Mucosa of gallbladder (tissue), 1 donor: ENCODE data around the gene NHLH2. TPM values are rescaled to one million over a fixed set of nuclear protein-coding genes. Genes with fewer than 3 reads are reported as not detected.

ENCODE experiments used
- DNase-seq: peaks from one replicate; pipeline ENCODE4 v3.0.0-alpha.2; 2020; ENCODE audit warnings: low spot score
- total RNA-seq: library from RNA; stranded (reverse); gene quantifications from one replicate; pipeline ENCODE4 v1.2.1, GENCODE V29; 2021
- donor health status: DM: no; HTN: no; CAD: no.

The NHLH2 gene
- total RNA-seq, 1 donor from 2014 or later, result not detected

DNA sequence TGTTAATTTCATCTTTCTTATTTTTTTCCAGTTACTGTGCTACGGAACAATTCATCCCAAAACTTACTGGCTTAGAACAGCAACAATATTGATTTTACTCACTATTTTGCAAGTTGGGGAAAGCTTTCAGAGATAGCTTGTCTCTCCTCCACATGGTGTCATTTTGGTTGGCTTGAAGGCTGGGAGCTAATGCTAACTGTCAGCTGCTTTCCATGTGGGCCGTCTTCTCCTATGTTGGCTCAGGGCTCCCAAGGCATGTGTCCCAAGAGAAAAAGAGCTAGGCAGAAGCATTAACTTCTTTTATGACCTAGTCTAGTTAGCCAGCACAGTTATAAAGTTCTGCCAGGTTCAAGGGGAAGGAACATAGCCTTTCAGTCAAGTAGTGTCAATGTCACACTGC is 38.5 kb downstream of the NHLH2 start:
- no peak for DNase-seq

- DNase-seq, result no peak
Observed at GRCh38 chr1:115797486-115797885, 43.4 kb downstream of the NHLH2 start.

- no peak for DNase-seq
Observed at GRCh38 chr1:115796897-115797296, 44.0 kb downstream of the NHLH2 start.

DNA sequence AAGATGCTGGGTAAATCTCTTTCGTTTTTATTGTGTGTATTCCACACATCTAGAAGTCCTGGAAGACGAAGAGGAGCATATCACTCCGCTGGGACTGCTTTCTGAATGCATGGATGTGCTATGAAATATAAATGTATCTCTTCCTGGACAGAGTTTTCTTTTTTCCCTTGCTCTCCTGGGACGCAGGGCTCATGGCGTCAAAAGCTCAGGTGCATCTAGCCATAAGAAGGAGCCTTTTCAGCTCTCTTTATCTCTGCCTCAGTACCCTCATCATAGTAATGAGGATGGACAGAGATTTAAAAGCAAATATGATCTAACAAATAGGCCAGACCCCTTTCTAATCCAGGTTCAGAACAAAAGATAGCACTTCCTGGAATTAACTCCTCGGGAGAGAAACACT is 44.9 kb downstream of the NHLH2 start:
- no peak for DNase-seq

- DNase-seq, result no peak
Observed at GRCh38 chr1:115794976-115795639, 45.8 kb downstream of the NHLH2 start.

DNA sequence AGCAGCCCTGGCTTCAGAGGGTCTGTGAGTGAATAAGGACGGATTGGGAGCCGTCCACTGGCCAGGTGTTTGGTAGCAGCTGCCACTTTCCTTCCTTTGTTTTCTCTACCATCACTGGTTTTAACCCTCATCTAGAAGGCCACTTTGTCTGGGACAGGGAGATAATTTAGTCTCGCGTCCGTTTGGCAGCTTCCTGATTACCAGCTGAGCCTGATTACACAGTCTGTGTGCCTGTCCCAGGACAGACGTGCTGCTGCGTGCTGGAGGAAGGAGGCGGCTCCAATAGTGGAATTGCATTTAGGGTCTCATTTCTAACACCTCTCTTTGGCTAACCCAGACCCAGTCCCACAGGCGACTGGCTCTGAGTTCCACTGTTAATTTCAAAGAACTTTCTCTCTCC is 47.8 kb downstream of the NHLH2 start:
- DNase-seq, result no peak

DNA sequence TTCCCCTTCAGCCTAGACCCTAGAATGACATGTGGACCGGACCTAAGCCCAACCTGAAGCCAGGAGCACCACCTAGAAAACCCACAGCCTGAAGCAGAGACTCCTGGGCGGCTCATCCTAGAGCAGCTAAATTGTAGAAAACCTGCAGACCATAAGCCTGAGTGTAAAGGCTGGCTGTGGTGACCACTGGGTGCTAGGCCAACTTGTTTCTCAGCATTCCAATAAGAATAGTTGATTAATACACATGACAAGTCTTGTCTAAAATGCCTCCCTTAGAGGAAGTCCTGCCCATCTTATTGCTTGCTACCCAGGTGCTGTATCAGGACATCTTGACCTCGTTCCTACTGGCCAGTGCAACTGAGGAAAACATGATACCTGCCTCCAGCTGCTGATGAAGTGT is 49.1 kb downstream of the NHLH2 start:
- DNase-seq, result no peak

- no peak for DNase-seq
Observed at GRCh38 chr1:115790846-115791245, 50.1 kb downstream of the NHLH2 start.

DNA sequence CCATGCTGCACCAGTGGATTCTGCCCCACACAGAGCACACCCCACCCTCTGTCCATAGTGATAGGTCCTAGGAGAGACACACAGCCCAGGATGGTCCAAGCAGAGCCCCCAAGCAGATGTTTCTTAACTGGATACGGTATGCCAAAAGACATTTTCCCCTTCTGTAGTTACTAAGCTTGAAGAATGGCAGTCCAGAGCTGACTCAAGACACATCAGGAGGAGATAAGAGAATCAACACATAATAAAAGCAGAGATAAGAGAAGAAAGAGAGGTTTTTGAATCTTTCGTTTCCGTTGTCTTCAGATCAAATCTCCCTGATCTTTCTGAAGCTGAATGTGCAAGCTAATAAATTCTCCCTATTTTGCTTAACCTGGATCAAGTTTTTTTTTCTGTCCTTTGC is 50.6 kb downstream of the NHLH2 start:
- DNase-seq, result no peak

Other genes starting within 250 kb of the NHLH2 start
- gene VANGL1, start 199.2 kb downstream of the NHLH2 start, total RNA-seq, result 11.7 TPM
- 3.9 TPM for gene CASQ2, start 72.4 kb downstream of the NHLH2 start, total RNA-seq
- gene SLC22A15, start 135.4 kb upstream of the NHLH2 start, total RNA-seq, result 5.7 TPM